DND-41 (cell line): ENCODE measurements around the gene TMEM14A.

Experiments used
- ATAC-seq: fragments of 200-7000 bp; cut with Tn5 transposase; 3 replicates; pipeline ENCODE4 v1.9.1; 2021; ENCODE audit warnings: low read depth; ENCODE audit not compliant: insufficient read depth
- DNase-seq: peaks from one replicate; pipeline ENCODE4 v3.0.0-alpha.2; 2020
- H2AFZ ChIP-seq: 2 replicates; pipeline ENCODE4 v1.6.0; 2012; ENCODE audit warnings: low read depth, low read length
- H3K27ac ChIP-seq: 2 replicates; pipeline ENCODE4 v1.5.1; 2012; ENCODE audit warnings: low read length, inconsistent platforms
- H3K27me3 ChIP-seq: fragments of 200-600 bp; sonication (generic); 2 replicates; pipeline ENCODE4 v1.6.0; 2012; ENCODE audit warnings: low read length, mild to moderate bottlenecking, inconsistent platforms; ENCODE audit not compliant: insufficient read depth, poor library complexity
- H3K36me3 ChIP-seq: 2 replicates; pipeline ENCODE4 v1.5.1; 2012; ENCODE audit warnings: low read length, inconsistent platforms; ENCODE audit not compliant: insufficient read depth
- H3K4me1 ChIP-seq: 2 replicates; pipeline ENCODE4 v1.5.1; 2012; ENCODE audit warnings: mild to moderate bottlenecking, low read length; ENCODE audit not compliant: insufficient read depth
- H3K4me2 ChIP-seq: 2 replicates; pipeline ENCODE4 v1.6.0; 2012; ENCODE audit warnings: mild to moderate bottlenecking, moderate library complexity, low read length, inconsistent platforms; ENCODE audit not compliant: insufficient read depth
- H3K4me3 ChIP-seq, 2 experiments: fragments of 200-600 bp in 1 of 2; shearing (Covaris generic) in 1 of 2; 2 replicates each; pipeline ENCODE4 v1.5.1; 2012 to 2016; ENCODE audit warnings: inconsistent platforms in 2 of 2, low read length in 2 of 2, mild to moderate bottlenecking in 2 of 2, low read depth in 1 of 2, moderate library complexity in 1 of 2
- H3K79me2 ChIP-seq: 2 replicates; pipeline ENCODE4 v1.6.0; 2012; ENCODE audit warnings: low read length, inconsistent platforms; ENCODE audit not compliant: insufficient read depth
- H3K9ac ChIP-seq: 2 replicates; pipeline ENCODE4 v1.6.0; 2012; ENCODE audit warnings: low read depth, mild to moderate bottlenecking, inconsistent platforms, low read length, moderate library complexity
- H3K9me3 ChIP-seq: 2 replicates; pipeline ENCODE4 v1.5.1; 2012; ENCODE audit warnings: low read length, moderate library complexity, mild to moderate bottlenecking, inconsistent platforms; ENCODE audit not compliant: insufficient read depth, severe bottlenecking
- H4K20me1 ChIP-seq: 2 replicates; pipeline ENCODE4 v1.6.0; 2012; ENCODE audit warnings: low read length; ENCODE audit not compliant: insufficient read depth
- CTCF ChIP-seq: IDR thresholded peaks from 2 replicates; pipeline ENCODE4 v1.5.1; 2012; ENCODE audit warnings: borderline replicate concordance, low read length, moderate library complexity, mild to moderate bottlenecking; ENCODE audit not compliant: poor library complexity, severe bottlenecking; ENCODE audit errors: extremely low read depth
- EZH2 ChIP-seq: IDR thresholded peaks from 3 replicates; pipeline ENCODE4 v1.6.1; 2012; ENCODE audit warnings: borderline replicate concordance, low read depth, mild to moderate bottlenecking, moderate library complexity, low read length, inconsistent platforms; ENCODE audit not compliant: severe bottlenecking

Gene TMEM14A

GRCh38 chr6:52664186-52664990 lies 6.5 kb upstream of the TMEM14A start:
- H3K4me3 ChIP-seq = peak overlapping the region; percentile 16 to 73
- no peaks in the 10 kb centered on the region for H4K20me1 ChIP-seq
- H3K27me3 ChIP-seq = no peaks in the 10 kb centered on the region
- H3K9ac ChIP-seq = peak overlapping the region; percentile 82
- TF ChIP-seq CTCF = no peak
- no peak for TF ChIP-seq EZH2
- H3K79me2 ChIP-seq = peaks cover 23% of the 10 kb centered on the region
- peak overlapping the region; percentile 68 for H3K4me2 ChIP-seq
- H3K36me3 ChIP-seq = peaks cover 16% of the 10 kb centered on the region
- ATAC-seq (peak; percentile 96), DNase-seq (peak; percentile 93)
- peak overlapping the region; percentile 87 for H3K27ac ChIP-seq
- no peaks in the 10 kb centered on the region for H3K9me3 ChIP-seq
- H3K4me1 ChIP-seq = peaks cover 39% of the 10 kb centered on the region
- H2AFZ ChIP-seq = peak overlapping the region; percentile 88

- no peaks in the 10 kb centered on the region for H3K9me3 ChIP-seq
- H3K4me2 ChIP-seq = peak overlapping the region; percentile 68
- ATAC-seq = no peak
- no peak for DNase-seq
- peaks cover 45% of the 10 kb centered on the region for H3K4me1 ChIP-seq
- H4K20me1 ChIP-seq = no peaks in the 10 kb centered on the region
- no peaks in the 10 kb centered on the region for H3K27me3 ChIP-seq
- TF ChIP-seq CTCF (no peak), EZH2 (no peak)
- H3K4me3 ChIP-seq = peak overlapping the region; percentile 16 to 73
- H2AFZ ChIP-seq = peak overlapping the region; percentile 88
- peaks cover 16% of the 10 kb centered on the region for H3K36me3 ChIP-seq
- H3K27ac ChIP-seq = peak overlapping the region; percentile 87
- H3K79me2 ChIP-seq = peaks cover 23% of the 10 kb centered on the region
- peak overlapping the region; percentile 82 for H3K9ac ChIP-seq
Measured at GRCh38 chr6:52664991-52665686, 5.8 kb upstream of the TMEM14A start.

GRCh38 chr6:52666071-52666470 lies 4.8 kb upstream of the TMEM14A start:
- Histone ChIP-seq H3K36me3 (peaks cover 16% of the 10 kb centered on the region), H3K27me3 (no peaks in the 10 kb centered on the region), H3K4me2 (peak overlapping the region; percentile 68), H3K27ac (peak overlapping the region; percentile 12; the same call in 1 of the 2 replicates), H3K9ac (peak overlapping the region; percentile 82; the same call in 1 of the 2 replicates), H4K20me1 (no peaks in the 10 kb centered on the region), H3K9me3 (no peaks in the 10 kb centered on the region), H3K4me1 (peaks cover 52% of the 10 kb centered on the region), H3K79me2 (peaks cover 23% of the 10 kb centered on the region), H2AFZ (no peak overlapping the region), H3K4me3 (peak overlapping the region in 1 of 2 experiments; percentile 73; a peak in 2 of 4 replicates)
- ATAC-seq (no peak), DNase-seq (no peak)
- TF ChIP-seq CTCF (no peak), EZH2 (no peak)
